GM21528 (cell line): ENCODE measurements around the gene FERMT3.

Experiments
- ATAC-seq: cut with Tn5 transposase; IDR thresholded peaks from one replicate; pipeline ENCODE4 v1.9.1; 2021; ENCODE audit warnings: mild to moderate bottlenecking, moderate library complexity; ENCODE audit not compliant: unreplicated experiment, low FRiP score

The FERMT3 gene

DNA sequence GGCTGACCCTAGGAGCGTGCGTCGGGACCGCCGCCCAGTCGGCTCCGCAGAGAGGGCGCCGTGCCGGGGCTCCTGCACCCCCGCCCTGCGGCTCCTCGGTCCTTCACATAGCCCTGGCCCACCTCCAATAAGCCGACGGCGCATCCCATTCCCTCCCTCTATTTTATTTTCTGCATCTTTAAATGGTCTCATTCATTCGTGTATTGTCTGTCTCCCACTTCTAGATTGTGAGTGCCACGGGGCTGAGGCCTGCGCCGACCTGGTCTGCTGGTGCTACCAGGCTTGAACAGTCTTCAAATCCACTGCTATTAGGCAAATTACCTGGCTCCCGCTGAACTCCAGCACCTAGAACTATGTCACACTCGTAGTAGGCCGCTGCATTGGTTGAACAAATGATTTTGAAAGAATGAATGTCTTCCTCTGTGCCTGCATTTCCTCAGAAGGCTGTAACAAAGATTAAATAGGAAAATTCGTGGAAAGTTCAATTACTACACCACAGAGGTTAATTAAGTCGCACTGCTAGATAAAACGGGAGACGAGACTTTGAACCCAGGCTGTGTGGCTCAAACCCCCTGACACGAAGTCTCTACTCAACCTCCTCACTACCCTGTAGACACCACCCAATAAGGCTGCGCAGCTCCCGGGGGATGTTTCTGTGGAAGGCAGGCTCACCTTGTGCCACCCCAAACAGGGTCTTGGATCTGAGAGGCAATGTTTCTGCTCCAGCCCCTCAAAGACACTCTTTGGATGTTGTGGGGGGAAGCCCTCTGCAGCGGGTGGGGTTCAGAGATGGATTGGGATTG lies 41.4 kb downstream of the FERMT3 start:
- no peak for ATAC-seq

DNA sequence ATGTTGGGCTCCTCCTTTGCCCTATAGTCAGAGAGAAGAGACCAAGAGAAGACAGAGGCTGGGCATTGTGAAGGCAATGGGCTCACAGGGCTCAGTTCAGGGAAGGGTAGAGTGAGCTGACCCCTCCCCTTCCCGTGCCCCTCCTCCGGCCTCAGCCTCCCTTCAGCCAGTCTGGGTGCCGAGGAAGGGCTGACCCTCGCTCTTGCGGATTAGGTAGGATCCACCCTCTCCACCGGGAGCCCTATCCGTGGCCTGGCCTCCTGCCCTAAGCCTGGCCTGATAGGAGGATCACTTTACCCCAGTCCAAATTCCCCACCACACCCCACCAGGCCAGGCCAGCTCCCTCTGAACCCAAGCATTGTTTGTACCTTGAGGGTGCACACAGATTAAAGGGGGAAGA lies 42.1 kb downstream of the FERMT3 start:
- ATAC-seq: no peak

DNA sequence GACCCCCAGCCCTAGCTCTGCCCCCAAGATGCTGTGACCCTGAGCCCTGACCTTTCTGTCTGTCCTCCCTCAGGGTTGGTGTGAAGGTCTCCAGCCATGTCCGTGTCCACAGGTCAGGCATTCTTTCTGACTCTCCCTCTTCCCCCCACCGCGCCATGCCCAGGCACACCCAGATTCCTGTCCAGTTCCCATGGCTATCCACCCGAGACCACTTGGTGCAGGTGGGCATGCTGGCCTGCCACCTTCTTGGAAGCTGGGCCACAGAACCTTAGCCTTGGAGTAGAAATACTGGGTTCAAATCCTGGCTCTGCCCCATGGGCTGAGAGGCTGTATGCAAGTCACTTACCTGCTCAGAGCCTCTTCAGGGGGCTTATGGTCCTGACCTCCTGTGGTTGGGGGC lies 42.5 kb downstream of the FERMT3 start:
- ATAC-seq: no peak

DNA sequence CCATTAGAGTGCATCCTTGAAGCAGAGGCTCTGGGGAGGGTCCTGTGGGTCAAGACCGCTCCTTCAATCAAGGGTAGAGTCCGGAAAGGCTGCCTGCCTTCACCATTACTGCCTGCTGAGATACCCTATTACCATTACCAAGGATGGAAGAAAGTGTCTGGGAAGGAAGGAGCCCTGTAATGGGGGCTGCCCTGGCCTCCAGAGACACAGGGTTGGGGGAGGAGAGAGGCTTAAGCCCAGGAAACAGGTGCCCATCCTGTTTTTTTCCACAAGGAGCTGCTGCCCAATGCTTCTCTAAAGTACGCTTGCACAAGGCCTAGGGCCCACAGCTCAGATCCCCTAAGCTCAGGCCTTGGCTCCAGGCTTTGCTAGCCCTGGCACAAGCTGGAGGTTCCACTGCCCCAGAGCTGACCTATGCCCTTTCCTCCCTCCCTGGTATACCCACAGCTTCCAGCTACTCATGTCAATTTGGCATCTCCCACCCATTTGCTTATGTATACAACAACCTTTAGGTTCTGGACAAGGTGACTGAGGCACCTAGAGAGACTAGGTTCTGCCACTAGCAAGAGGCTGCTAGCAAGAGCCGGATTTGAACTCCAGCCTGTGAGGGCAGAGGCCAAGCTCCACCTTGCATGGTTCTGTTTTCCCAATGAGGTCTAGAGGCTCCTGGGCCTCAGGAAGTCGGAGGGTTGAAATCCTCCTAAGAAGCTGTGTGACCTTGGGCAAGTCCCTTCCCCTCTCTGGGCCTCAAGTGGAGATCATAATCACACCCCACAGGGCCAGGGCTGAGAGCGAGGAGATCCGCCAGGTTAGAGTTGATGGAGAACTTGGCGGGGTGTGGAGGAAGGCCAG lies 43.3 kb downstream of the FERMT3 start:
- no peak for ATAC-seq

DNA sequence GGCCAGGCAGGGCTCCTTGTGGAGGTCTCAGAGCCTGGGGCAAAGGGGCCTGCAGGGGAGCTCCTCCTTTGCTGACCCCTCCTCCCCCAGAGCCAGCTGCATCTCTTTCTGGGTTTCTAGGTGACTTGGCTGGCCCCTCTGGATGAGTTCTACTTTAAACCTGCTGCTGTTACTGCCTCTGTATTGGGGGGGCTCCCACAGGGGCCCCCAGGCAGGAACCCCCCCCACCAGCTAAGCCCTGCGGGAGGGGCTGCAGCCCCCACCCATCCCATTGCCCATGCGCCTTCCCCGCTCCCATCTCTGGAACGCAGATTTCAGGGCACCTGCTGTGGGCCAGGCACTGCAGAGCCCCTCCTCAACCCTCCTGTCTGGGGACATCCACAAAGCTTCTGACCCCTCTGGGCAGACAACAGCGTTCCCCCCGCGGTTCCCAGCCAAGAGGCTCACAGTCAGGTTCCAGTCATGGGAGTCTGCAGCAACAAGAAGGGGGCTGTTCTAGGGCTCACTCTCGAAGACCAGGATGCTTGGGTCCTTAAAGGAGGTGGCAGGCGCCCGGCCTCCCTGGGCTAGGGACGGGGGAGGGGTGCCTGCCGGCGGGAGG lies 44.0 kb downstream of the FERMT3 start:
- ATAC-seq: no peak

DNA sequence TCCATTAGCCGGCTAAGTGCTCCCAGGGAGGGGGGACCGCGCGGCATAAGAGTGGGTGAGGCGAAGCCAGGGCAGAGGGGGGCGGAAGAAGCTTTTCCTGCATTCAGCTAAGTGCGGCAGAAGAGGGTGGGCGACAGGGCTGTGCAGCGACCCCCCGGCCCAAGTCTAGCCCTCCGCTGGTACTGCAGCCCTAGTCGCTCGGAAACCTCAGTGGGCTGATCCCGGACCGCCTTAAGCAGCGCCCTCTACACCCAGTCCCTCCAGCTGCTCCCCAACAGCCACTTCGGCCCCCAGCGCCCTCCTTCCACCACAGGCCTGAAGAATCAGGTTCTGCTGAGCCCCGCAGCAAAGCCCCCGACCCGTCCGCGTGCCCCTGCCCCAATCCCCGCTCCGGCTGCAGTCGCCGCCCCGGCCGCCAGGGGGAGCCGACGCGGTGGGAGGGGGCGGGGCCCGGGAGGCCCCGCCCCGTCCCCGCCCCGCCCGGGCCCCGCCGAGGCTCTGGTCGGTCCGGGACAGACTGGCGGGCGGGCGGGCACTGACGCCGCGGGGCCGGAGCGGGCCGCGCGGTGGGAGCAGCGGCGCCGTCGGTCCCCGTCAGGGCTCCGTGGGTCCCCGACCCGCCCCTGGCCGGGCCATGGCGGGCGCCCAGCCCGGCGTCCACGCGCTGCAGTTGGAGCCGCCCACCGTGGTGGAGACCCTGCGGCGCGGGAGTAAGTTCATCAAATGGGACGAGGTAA lies 44.7 kb downstream of the FERMT3 start, which contains the start of gene PLCB3:
PLCB3 (plus strand) TSS at position 515 of the 737 bp plus-strand sequence; CDS start at position 635, 120 bp downstream.
- ATAC-seq: no peak

DNA sequence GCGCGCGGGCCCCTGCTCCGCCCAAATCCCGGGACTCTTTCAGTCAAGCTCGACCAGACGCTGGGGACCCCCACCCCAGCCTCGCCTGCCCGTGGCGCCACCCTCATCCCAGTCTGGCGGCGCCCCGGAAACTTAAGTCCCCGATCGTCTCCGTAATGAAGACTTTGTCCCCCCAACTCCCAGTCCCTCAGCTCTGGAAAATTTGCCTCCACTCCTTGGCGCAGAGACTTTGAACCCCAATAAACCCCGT lies 45.2 kb downstream of the FERMT3 start:
- no peak for ATAC-seq

DNA sequence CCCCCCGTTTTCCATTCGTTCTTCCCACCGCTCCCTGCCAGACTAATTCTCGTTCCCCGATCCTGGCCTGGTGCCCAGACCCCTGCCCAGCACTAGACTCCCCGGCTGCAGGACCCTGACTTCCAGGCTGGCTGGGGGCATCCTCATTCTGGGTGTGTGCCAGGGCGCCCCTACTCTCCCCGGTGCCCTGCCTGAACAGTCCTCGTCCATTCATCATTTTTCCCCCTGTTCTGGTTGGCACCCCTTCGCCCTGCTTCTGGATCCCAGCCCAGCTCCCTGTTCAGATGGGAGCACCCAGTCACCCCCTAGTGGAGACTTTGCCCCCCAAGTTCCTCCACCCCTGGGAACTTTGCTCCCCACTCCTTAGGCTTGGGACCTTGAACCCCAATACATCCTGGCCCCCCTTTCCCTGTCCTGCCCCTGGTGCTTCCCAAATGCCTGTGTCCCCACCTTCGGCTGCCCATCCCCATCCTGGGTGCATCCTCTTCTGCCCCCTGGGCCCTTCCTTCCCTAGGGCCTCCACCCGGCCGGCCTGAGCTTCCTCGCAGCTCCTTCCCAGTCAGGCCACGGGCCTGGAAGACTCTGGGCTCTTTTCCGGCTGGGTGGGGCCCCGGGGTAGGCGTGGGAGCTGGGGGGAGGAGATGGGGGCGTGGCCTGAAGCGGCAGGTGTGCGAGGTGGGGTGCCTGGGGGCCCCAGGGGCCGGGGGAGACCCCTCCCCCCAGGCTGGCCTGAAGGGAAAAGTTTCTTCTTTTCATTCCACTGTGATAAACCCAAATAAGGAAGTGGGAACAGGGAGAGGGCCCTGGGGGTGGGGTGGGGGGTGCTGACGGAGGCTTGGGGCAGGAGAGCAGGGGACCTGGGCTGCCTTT lies 45.7 kb downstream of the FERMT3 start:
- no peak for ATAC-seq

DNA sequence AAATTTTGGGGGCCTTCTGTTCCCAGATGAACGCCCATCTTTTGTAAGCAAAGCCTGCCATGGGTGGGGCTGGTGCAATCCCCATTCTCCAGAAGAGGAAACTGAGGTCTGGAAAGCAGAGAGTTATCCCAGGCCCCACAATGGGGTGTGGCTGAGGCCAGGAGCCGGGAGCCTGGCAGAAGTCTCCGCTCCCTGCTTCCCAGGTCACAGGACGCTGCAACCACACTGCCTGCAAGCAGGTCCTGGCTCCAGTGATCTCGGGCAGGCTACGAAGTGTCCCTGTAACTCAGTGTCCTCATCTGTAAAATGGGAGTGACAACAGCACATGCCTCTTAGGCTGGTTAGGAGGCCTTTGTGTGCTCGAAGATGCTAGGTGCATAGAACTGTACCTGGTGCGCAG lies 46.5 kb downstream of the FERMT3 start:
- ATAC-seq: no peak

DNA sequence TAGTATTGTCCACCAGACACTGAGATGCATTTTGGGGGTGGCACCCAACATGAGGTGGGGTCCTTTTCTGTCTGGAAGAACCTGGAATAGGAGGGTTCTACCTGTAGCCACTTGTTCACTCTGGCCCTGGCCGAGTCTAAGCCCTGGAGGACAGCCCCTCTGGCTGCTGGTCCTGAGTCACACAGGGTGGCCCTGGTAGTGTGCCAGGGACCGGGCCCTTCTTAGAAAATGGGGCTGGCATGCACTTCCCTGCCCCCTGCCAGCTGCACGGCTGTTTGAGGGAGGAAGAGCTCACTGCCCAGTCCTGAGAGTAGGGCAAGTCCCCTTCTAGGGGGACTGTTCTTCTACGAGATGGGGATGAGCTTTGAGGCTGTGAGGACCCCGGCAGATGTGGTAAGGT lies 47.0 kb downstream of the FERMT3 start:
- no peak for ATAC-seq

DNA sequence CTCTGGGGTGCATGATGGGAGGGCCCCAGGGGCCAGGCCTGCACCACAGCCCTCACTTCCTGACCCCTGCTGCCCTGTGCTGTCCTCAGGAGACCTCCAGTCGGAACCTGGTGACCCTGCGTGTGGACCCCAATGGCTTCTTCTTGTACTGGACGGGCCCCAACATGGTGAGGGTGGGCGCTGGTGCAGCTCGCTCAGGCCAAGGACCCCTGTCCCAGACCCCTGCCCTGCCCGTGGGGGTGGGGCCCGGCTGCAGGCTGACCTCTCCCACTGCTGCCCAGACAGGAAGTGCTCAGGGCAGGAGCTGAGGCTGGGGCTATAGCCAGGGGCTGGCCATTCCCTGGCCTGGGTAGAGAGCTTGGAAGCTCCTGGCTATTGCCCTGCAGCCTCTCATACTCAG lies 47.8 kb downstream of the FERMT3 start:
- no peak for ATAC-seq

DNA sequence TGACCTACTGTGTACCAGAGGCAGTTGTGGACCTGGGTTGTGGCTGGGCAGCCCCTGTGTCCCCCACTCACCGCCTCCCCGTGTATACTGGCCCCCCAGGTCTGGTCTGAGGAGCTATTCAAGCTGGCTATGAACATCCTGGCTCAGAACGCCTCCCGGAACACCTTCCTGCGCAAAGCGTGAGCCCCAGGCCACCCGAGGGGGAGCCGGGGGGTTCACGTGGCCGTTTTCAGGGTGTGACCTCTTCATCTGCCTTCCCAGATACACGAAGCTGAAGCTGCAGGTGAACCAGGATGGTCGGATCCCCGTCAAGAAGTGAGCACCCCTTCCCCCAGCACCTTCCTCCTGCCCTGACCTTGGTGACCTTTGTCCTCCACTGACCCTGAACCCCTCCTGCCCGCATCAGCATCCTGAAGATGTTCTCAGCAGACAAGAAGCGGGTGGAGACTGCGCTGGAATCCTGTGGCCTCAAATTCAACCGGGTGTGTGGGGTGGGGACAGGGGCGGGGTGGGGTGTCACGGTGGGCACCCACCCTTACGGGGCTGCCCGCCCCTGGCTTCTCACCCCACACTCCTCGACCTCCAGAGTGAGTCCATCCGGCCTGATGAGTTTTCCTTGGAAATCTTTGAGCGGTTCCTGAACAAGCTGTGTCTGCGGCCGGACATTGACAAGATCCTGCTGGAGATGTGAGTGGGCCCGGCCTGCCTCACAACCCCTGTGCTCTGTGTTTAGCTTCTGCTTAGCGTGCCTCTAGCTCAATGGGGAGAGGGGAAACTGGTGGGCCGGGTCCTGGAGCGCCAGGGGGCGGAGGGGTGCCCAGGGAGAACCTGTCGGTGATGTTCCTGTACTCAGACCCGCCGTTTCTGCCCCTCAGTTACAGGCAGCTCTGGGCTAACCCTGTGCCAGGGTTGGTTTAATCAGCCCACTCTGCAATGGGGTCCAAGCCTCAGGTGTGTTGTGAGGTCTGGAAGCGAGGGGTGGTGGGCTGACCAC lies 48.9 kb downstream of the FERMT3 start:
- ATAC-seq: no peak

DNA sequence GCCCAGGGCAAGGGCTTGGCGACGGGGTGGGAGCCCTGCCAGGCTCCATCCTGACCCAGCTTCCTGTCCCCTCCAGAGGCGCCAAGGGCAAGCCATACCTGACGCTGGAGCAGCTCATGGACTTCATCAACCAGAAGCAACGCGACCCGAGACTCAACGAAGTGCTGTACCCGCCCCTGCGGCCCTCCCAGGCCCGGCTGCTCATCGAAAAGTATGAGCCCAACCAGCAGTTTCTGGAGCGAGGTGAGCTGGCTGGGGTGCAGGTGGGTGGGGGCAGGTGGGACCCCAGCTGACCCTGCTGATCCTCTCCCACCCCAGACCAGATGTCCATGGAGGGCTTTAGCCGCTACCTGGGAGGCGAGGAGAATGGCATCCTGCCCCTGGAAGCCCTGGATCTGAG lies 49.8 kb downstream of the FERMT3 start:
- no peak for ATAC-seq

DNA sequence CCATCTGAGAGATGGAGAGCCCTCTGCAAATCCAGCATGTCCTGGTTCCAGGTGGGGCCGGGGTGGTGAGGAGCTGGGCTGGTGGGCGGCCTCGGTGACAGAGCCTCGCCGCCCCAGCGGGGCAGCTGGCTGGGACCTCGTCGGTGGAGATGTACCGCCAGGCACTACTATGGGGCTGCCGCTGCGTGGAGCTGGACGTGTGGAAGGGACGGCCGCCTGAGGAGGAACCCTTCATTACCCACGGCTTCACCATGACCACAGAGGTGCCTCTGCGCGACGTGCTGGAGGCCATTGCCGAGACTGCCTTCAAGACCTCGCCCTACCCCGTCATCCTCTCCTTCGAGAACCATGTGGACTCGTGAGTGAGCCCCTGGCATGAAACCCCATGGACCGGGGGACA lies 51.8 kb downstream of the FERMT3 start:
- no peak for ATAC-seq

DNA sequence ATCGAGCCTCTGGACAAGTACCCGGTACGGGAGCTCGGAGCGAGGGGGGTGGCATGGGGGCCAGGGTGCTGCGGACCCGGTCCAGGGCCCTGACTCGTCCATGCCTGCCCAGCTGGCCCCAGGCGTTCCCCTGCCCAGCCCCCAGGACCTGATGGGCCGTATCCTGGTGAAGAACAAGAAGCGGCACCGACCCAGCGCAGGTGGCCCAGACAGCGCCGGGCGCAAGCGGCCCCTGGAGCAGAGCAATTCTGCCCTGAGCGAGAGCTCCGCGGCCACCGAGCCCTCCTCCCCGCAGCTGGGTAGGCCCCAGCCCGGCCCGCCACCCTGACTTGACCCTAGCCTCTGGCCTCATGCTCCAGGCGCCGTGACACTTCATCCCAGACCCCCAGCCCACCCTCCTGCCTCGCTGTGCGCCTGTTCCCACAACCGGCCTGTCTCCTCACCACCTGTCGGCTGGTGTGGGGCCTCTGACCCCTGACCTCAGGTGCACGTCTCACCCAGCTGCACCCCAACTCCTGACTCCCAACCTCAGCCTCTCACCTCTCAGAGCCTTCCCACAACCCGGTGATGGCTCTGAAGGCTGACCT lies 52.5 kb downstream of the FERMT3 start:
- ATAC-seq: no peak

DNA sequence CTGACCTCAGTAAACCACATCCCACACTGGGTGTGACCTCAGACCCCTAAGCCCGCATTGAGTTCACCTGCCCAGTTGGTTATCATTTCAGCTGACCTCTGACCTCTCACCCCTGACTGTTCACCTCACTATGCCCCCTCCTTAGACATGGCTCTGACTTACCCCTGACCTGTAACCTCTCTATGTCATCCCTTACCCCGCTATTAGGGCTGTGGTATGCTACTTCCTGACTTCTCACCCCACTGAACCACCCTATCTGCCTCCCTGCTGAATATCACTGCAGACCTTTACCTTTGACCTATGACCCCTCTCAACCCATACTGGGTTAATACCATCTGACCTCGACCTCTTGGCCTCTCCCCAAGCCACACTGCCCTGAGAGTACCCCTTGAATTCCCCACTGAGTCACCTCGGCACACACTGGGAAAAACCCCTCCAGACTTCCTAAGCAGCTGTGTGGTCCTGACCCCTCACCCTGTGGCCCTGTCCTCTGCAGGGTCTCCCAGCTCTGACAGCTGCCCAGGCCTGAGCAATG lies 53.1 kb downstream of the FERMT3 start:
- ATAC-seq: no peak

DNA sequence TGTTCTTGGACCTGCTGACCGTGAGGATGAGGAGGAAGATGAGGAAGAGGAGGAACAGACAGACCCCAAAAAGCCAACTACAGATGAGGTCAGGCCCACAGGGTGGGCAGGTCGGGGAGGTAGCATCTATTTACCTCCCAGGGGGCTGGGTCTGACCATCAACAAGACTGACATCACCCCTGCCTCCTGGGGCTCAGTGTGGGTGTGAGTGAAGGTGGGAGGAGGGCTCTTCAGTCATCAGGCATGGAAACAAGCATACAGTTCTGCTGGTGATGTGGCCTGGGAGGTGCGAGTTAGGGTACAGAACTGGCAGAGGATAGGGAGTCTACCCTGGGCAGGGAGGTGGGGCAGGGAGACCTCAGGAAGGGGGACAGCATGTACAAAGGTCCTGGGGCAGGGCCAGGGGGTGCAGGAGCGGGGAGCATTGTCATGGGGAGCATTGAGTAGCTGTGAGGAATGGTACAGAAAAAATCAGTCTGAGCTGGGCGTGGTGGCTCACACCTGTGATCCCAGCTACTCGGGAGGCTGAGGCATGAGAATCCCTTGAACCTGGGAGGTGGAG lies 53.7 kb downstream of the FERMT3 start:
- no peak for ATAC-seq

DNA sequence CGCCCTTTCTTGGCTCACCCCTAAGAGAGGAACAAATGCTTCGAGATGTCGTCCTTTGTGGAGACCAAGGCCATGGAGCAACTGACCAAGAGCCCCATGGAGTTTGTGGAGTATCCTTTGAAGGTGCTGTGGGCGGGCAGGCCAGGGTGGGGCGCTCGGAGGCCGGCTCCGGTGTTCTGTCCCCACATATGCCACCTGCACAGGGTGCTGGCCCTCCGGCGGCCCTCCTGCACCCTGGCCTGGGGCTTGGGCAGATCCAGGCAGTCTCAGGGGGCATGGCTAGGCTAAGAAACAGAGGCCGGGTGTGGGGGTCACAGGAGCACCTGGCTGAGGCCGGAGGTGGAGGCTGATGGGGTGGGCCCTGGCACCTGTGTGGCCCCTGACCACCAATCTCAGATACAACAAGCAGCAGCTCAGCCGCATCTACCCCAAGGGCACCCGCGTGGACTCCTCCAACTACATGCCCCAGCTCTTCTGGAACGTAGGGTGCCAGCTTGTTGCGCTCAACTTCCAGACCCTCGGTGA lies 55.1 kb downstream of the FERMT3 start:
- no peak for ATAC-seq
